ENCODE measurements around the gene RASA4.
"Not testable (repeated sequence)": the region's sequence is repeated elsewhere in the genome, so short reads cannot be mapped to it uniquely, and the experiment has no call there.

- TF ChIP-seq MAX (IDR thresholded peaks at IDR 0.05); GABPA (IDR thresholded peaks at IDR 0.05 in 1 of 2, conservative IDR thresholded peaks at IDR 0.05 in 1 of 2); ATF3 (IDR thresholded peaks at IDR 0.05); REST (IDR thresholded peaks at IDR 0.05): not testable (repeated sequence)
- TF ChIP-seq, protein P1, sequence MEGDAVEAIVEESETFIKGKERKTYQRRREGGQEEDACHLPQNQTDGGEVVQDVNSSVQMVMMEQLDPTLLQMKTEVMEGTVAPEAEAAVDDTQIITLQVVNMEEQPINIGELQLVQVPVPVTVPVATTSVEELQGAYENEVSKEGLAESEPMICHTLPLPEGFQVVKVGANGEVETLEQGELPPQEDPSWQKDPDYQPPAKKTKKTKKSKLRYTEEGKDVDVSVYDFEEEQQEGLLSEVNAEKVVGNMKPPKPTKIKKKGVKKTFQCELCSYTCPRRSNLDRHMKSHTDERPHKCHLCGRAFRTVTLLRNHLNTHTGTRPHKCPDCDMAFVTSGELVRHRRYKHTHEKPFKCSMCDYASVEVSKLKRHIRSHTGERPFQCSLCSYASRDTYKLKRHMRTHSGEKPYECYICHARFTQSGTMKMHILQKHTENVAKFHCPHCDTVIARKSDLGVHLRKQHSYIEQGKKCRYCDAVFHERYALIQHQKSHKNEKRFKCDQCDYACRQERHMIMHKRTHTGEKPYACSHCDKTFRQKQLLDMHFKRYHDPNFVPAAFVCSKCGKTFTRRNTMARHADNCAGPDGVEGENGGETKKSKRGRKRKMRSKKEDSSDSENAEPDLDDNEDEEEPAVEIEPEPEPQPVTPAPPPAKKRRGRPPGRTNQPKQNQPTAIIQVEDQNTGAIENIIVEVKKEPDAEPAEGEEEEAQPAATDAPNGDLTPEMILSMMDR (IDR thresholded peaks at IDR 0.05; ENCODE audit: low read depth, low read length, missing input control) = not testable (repeated sequence)
These were observed 26.1 kb upstream of the RASA4 start, which contains the start of gene UPK3BL1 for GRCh38 chr7:102642691-102643090.
